ENCODE results near the gene AXL.
A peak's percentile ranks its signal among the peaks of the same experiment; 100 is the strongest.

Gene AXL

GRCh38 chr19:41234512-41235168 lies 15.6 kb downstream of the AXL start:
- DNase-seq, result no peak

- DNase-seq, result no peak
Observed at GRCh38 chr19:41235480-41235879, 16.5 kb downstream of the AXL start.

GRCh38 chr19:41238244-41238643 lies 19.2 kb downstream of the AXL start:
- DNase-seq, result no peak

GRCh38 chr19:41239363-41239762 lies 20.3 kb downstream of the AXL start:
- no peak for DNase-seq

- no peak for DNase-seq
Observed at GRCh38 chr19:41239961-41240574, 21.0 kb downstream of the AXL start.

- no peak for DNase-seq
Observed at GRCh38 chr19:41241859-41242258, 22.8 kb downstream of the AXL start.

- DNase-seq, result no peak
Observed at GRCh38 chr19:41244117-41244516, 25.1 kb downstream of the AXL start.

GRCh38 chr19:41245843-41246242 lies 26.8 kb downstream of the AXL start:
- no peak for DNase-seq

- no peak for DNase-seq
Observed at GRCh38 chr19:41248895-41249294, 29.9 kb downstream of the AXL start.

- no peak for DNase-seq
Observed at GRCh38 chr19:41249707-41250423, 30.8 kb downstream of the AXL start.

- no peak for DNase-seq
Observed at GRCh38 chr19:41253660-41254059, 34.6 kb downstream of the AXL start.

- DNase-seq, result no peak
Observed at GRCh38 chr19:41255171-41255570, 36.1 kb downstream of the AXL start.

- DNase-seq, result no peak
Observed at GRCh38 chr19:41261474-41262190, 42.6 kb downstream of the AXL start.

GRCh38 chr19:41263042-41263849 lies 44.2 kb downstream of the AXL start:
- peak; percentile 93 for DNase-seq

GRCh38 chr19:41263850-41264580 lies 45.0 kb downstream of the AXL start, which contains the start of gene HNRNPUL1:
HNRNPUL1 (plus strand) TSS chr19:41264372; CDS start chr19:41264504, 132 bp downstream.
- DNase-seq, result peak; percentile 100

- DNase-seq, result no peak
Observed at GRCh38 chr19:41264581-41265394, 45.8 kb downstream of the AXL start.

GRCh38 chr19:41265395-41266153 lies 46.6 kb downstream of the AXL start:
- DNase-seq, result peak; percentile 63

- no peak for DNase-seq
Observed at GRCh38 chr19:41269055-41269454, 50.0 kb downstream of the AXL start.

GRCh38 chr19:41269571-41269970 lies 50.5 kb downstream of the AXL start:
- no peak for DNase-seq

- DNase-seq, result no peak
Observed at GRCh38 chr19:41273076-41273475, 54.1 kb downstream of the AXL start.

Measured in right kidney (tissue), 1 donor.